HG03521 (cell line): ENCODE results near the gene IQCF5.
"Not testable (repeated sequence)": the region's sequence is repeated elsewhere in the genome, so short reads cannot be mapped to it uniquely, and the experiment has no call there.

Experiments
- ATAC-seq: cut with Tn5 transposase; IDR thresholded peaks from one replicate; pipeline ENCODE4 v1.9.1; 2021; ENCODE audit warnings: mild to moderate bottlenecking, moderate library complexity; ENCODE audit not compliant: unreplicated experiment

Gene IQCF5

DNA sequence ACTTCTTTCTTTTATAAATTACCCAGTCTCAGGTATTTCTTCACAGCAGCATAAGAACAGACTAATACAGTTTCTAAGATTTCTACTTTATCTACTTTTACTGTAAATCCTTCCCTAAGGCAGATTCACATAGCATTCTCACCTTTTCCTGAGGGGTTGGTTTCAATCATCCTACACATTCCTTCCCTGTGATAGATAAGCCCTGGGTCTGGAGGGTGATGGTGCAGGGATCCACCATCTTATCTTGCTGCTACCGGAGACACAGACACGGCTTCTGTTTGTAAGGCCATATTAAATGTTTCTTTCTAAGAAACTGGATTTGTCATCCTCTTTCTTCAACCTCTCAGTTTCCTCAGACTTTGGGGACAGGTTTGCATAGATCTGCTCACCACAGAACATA, 6.1 kb downstream of the IQCF5 start:
- no peak for ATAC-seq

DNA sequence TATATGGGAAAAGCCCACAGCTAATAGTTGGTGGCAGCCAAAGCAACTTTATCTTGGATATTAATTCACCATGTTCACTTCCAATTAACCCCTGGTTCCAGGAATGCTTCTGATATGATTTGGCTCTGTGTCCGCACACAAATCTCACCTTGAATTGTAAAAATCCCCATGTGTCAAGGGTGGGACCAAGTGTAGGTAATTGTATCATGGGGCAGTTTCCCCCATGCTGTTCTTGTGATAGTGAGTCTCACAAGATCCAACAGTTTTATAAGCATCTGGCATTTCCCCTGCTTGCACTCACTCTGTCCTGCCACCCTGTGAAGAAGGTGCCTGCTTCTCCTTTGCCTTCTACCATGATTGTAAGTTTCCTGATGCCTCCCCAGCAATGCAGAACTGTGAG, 6.5 kb downstream of the IQCF5 start:
- ATAC-seq: not testable (repeated sequence)

DNA sequence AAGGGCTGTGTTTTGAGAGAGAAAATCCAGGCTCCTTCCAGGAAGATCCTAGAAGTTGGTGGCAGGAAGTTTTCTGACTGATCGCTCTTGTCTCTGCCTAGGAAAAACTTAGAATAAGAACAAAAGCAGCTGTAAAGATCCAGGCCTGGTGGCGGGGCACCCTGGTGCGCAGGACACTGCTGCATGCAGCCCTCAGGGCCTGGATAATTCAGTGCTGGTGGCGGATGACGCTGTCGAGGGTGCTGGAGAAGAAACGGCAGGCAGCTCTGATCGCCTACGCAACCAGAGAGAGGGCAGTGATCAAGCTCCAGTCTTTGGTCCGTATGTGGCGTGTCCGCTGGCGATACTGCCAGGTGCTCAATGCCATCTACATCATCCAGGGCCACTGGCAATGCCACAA, 12.5 kb downstream of the IQCF5 start:
- ATAC-seq: no peak

DNA sequence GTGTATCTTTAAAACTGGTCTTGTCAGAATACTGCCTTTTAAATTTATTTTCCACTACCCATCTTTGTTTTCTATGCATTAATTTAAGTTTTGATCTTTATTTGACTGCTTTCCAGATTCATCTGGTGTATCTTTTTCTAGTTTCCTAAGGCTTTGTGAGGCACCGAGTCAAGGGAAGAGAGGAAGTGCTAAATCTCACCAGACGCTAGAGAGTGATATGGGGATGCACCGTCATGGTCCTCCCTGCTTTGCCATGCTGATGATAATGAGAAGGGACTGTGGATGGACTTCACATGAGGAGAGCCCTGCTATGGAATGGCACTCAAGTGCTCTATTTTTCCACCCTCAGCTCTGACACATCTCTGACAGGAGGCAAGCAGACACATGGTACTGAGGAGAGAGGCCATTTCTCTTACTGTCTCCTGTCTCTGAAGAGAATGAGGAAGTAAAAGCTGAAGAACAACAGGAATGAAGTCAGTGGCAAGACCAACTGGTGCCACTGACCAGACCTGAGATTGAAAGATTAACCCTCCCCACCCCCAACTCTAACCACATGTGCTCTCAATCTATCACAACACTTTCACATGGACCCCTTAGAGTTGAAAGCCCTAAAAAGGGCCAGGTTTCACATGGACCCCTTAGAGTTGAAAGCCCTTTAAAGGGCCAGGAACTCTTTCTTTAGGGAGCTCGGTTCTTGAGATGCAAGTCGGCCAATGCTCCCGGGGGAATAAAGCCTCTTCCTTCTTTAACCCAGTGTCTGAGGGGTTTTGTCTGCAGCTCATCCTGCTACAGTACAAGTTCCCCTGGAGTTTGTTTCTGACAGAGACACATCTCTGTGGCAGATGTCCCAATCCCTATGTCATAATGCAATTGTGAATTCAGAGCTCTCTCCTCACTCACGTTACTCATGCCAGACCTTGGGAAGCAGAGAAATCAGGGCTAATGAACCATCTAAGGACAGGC, 14.4 kb downstream of the IQCF5 start, which contains the start of gene IQCF2:
Gene IQCF2 (plus strand): TSS at position 913 of the 963 bp plus-strand sequence. CDS start 52 bp downstream, outside the sequence.
- no peak for ATAC-seq

DNA sequence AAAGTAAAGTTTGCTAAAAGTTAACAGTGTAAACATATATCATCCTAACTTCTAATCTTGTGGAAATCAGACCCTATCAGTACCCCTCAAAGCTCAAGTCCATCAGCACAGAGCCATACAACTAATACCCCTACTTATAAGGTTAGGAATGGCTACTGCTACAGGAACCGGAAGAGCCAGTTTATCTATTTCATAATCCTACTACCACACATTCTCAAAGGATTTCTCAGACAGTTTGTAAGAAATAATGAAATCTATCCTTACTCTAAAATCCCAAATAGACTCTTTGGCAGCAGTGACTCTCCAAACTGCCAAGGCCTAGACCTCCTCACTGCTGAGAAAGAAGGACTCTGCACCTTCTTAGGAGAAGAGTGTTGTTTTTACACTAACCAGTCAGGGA, 20.0 kb downstream of the IQCF5 start:
- not testable (repeated sequence) for ATAC-seq

DNA sequence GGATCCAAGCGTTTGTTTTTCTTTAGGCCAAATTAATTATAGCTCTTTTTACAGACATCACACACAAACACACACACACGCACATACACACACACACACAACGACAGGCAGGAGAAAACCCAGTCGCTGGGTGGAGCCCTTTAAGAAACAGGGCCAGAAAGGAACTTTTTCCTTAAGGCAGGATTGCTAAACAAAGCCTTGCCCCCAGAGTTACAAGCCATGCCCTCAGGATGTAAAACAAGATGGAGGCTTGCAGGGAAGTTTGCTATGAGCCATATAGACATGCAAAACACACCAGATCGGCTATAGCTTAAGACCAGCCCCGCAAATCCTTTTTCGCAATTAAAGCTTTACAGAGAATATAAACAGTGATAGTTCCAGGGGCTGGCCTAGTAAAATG, 30.3 kb downstream of the IQCF5 start:
- ATAC-seq: no peak

DNA sequence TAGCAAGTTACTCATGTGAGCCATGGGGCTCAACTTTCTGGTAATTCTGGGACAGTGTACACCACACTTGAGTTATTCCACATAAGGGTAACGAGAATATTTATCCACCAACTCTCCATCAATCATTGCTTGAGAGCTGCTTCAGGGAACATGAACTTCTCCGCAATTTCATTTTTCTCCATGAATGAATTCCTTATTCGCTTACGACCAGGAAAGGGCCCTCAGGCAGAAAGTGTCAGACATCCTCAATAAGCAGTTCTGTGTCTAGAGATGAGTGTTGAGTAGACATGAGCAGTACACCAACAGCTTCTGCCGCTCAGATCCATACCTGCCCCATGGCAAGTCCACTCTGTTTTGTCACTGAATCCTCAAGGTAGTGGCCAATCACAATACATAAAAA, 38.8 kb downstream of the IQCF5 start:
- no peak for ATAC-seq

DNA sequence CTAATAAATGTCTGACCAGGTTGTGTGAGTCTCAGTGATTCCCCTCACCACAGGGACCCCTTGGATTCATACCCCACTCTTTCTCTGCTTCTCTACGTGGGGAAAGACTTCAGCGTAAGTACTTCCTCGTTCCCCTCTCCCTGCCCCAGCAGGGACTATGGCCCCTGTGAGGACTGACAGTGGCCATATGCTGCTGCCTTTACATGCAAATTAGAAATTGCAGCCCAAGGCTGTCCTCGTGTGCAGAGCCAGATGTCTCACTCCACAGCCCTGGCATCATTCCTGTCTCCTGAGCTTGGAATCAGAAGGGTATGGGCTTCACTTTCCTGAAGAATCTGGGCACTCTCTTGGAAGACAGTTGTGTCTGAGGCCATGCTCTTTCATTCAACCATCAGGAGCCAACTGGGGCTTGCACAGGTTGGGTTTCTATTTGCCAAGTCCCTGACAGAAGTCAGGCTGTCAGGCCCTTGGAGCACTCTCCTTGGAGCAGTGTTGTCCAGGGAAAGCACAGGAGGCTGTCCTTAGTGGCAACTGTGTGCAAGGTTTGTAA, 44.5 kb downstream of the IQCF5 start:
- ATAC-seq: no peak

DNA sequence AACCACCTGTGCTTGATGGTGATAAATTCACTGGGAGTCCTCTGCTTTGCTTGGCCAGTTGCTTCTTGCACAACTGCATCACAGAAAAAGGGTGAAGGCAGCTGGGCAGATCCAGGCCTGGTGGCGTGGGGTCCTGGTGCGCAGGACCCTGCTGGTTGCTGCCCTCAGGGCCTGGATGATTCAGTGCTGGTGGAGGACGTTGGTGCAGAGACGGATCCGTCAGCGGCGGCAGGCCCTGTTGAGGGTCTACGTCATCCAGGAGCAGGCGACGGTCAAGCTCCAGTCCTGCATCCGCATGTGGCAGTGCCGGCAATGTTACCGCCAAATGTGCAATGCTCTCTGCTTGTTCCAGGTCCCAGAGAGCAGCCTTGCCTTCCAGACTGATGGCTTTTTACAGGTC, 45.1 kb downstream of the IQCF5 start:
- ATAC-seq: no peak

DNA sequence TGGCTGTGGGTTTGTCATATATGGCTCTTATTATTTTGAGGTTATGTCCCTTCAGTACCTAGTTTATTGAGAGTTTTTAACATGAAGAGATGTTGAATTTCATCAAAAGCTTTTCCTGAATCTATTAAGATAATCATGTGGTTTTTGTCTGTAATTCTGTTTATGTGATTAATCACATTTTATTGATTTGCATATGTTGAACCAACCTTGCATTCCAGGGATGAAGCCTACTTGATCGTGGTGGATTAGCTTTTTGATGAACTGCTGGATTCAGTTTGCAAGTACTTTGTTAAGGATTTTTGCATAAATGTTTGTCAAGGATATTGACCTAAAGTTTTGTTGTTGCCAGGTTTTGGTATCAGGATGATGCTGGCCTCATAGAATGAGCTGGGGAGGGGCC, 47.1 kb downstream of the IQCF5 start:
- ATAC-seq: no peak
